Loucy (cell line): ENCODE results near the gene HOGA1.

Experiments used
- H2AFZ ChIP-seq: fragments of 200-600 bp; sonication (generic); 2 replicates; pipeline ENCODE4 v1.6.0; 2016; ENCODE audit warnings: antibody characterized with exemption, mild to moderate bottlenecking, low read length, moderate library complexity
- H3F3A ChIP-seq: fragments of 200-600 bp; 2 replicates; pipeline ENCODE4 v1.6.0; 2016; ENCODE audit warnings: antibody characterized with exemption, low read depth, mild to moderate bottlenecking
- H3K27me3 ChIP-seq: fragments of 200-600 bp; sonication (generic); 2 replicates; pipeline ENCODE4 v1.6.1; 2014; ENCODE audit warnings: low read length, mild to moderate bottlenecking; ENCODE audit not compliant: insufficient read depth, poor library complexity, severe bottlenecking
- H3K36me3 ChIP-seq: fragments of 200-600 bp; sonication (generic); 2 replicates; pipeline ENCODE4 v1.6.1; 2016; ENCODE audit warnings: low read length; ENCODE audit not compliant: insufficient read depth
- H3K4me1 ChIP-seq: fragments of 200-600 bp; sonication (generic); 2 replicates; pipeline ENCODE4 v1.5.1; 2014; ENCODE audit warnings: low read length, mild to moderate bottlenecking; ENCODE audit not compliant: insufficient read depth, poor library complexity, severe bottlenecking
- H3K4me2 ChIP-seq: fragments of 200-600 bp; sonication (generic); 2 replicates; pipeline ENCODE4 v1.6.0; 2014; ENCODE audit warnings: antibody characterized with exemption, low read length, low read depth, mild to moderate bottlenecking; ENCODE audit not compliant: poor library complexity, severe bottlenecking
- H3K4me3 ChIP-seq: fragments of 200-600 bp; sonication (generic); 2 replicates; pipeline ENCODE4 v1.5.1; 2014; ENCODE audit warnings: low read length, mild to moderate bottlenecking, mixed read lengths; ENCODE audit not compliant: poor library complexity, severe bottlenecking
- H3K79me2 ChIP-seq: fragments of 200-600 bp; sonication (generic); 2 replicates; pipeline ENCODE4 v1.6.1; 2014; ENCODE audit warnings: low read length; ENCODE audit not compliant: insufficient read depth
- H3K9ac ChIP-seq: fragments of 200-600 bp; sonication (generic); 2 replicates; pipeline ENCODE4 v1.6.0; 2014; ENCODE audit warnings: mild to moderate bottlenecking, low read depth, low read length, moderate library complexity; ENCODE audit not compliant: poor library complexity, severe bottlenecking
- H3K9me2 ChIP-seq: fragments of 200-600 bp; sonication (generic); replicated peaks from 2 replicates; pipeline ENCODE4 v1.6.1; 2016; ENCODE audit warnings: low read depth, low read length, mixed read lengths
- H3K9me3 ChIP-seq: fragments of 200-600 bp; sonication (generic); 2 replicates; pipeline ENCODE4 v1.6.1; 2014; ENCODE audit warnings: mild to moderate bottlenecking, antibody characterized with exemption, low read length, low read depth; ENCODE audit not compliant: insufficient read depth
- H4K20me1 ChIP-seq: fragments of 200-600 bp; sonication (generic); 2 replicates; pipeline ENCODE4 v1.6.0; 2014; ENCODE audit warnings: antibody characterized with exemption, low read length, mild to moderate bottlenecking; ENCODE audit not compliant: insufficient read depth, poor library complexity, severe bottlenecking
- CTCF ChIP-seq: fragments of 200-600 bp; sonication (generic); conservative IDR thresholded peaks from 2 replicates; pipeline ENCODE4 v1.5.1; 2014; ENCODE audit warnings: mild to moderate bottlenecking, antibody characterized with exemption, low read length
- EZH2phosphoT487 ChIP-seq: fragments of 200-600 bp; IDR thresholded peaks from 2 replicates; pipeline ENCODE4 v1.6.1; 2018; ENCODE audit warnings: antibody characterized with exemption, mild to moderate bottlenecking, moderate library complexity, borderline replicate concordance

HOGA1 gene

GRCh38 chr10:97582169-97582568 is 2.0 kb upstream of the HOGA1 start:
- Histone ChIP-seq H4K20me1 (no peaks in the 10 kb centered on the region), H3K36me3 (no peaks in the 10 kb centered on the region), H3K27me3 (no peaks in the 10 kb centered on the region), H3K79me2 (no peaks in the 10 kb centered on the region), H3K9me2 (no peaks in the 10 kb centered on the region), H2AFZ (no peak overlapping the region), H3F3A (no peaks in the 10 kb centered on the region), H3K9me3 (no peaks in the 10 kb centered on the region), H3K4me2 (no peak overlapping the region), H3K4me3 (no peak overlapping the region), H3K4me1 (peaks cover 4% of the 10 kb centered on the region), H3K9ac (no peak overlapping the region)
- TF ChIP-seq EZH2phosphoT487 (no peak), CTCF (no peak)

- Histone ChIP-seq H3K27me3 (no peaks in the 10 kb centered on the region), H3K9me2 (no peaks in the 10 kb centered on the region), H3K79me2 (no peaks in the 10 kb centered on the region), H3K4me1 (peaks cover 4% of the 10 kb centered on the region), H3K4me2 (no peak overlapping the region), H3K9ac (no peak overlapping the region), H3K9me3 (no peaks in the 10 kb centered on the region), H4K20me1 (no peaks in the 10 kb centered on the region), H3K36me3 (no peaks in the 10 kb centered on the region), H2AFZ (no peak overlapping the region), H3K4me3 (no peak overlapping the region), H3F3A (no peaks in the 10 kb centered on the region)
- TF ChIP-seq EZH2phosphoT487 (no peak), CTCF (no peak)
Observed at GRCh38 chr10:97583476-97583875, 713 bp upstream of the HOGA1 start.

GRCh38 chr10:97584798-97585438 is 729 bp downstream of the HOGA1 start:
- no peak overlapping the region for H2AFZ ChIP-seq
- H3K4me1 ChIP-seq = peaks cover 4% of the 10 kb centered on the region
- no peaks in the 10 kb centered on the region for H3K27me3 ChIP-seq
- H3K36me3 ChIP-seq = no peaks in the 10 kb centered on the region
- no peak overlapping the region for H3K4me3 ChIP-seq
- no peak overlapping the region for H3K4me2 ChIP-seq
- no peak overlapping the region for H3K9ac ChIP-seq
- TF ChIP-seq EZH2phosphoT487 (no peak), CTCF (no peak)
- no peaks in the 10 kb centered on the region for H3F3A ChIP-seq
- H3K9me2 ChIP-seq = no peaks in the 10 kb centered on the region
- H4K20me1 ChIP-seq = no peaks in the 10 kb centered on the region
- H3K9me3 ChIP-seq = no peaks in the 10 kb centered on the region
- no peaks in the 10 kb centered on the region for H3K79me2 ChIP-seq
